Fibroblast of mammary gland (primary cell): ENCODE data around the gene CYP2C18.

ENCODE experiments used
- DNase-seq: peaks from one replicate; pipeline ENCODE4 v3.0.0-alpha.2; 2010; ENCODE audit warnings: low read depth
- H3K4me3 ChIP-seq: 2 replicates; pipeline ENCODE4 v1.5.1; 2011; ENCODE audit warnings: low read depth, mild to moderate bottlenecking, low read length, moderate library complexity; ENCODE audit not compliant: control insufficient read depth
- CTCF ChIP-seq: conservative IDR thresholded peaks from 2 replicates; pipeline ENCODE4 v1.5.1; 2011; ENCODE audit warnings: low read depth, low read length, inconsistent platforms; ENCODE audit not compliant: control insufficient read depth, insufficient read depth

CYP2C18 gene

GRCh38 chr10:94687625-94688248, 4.2 kb downstream of the CYP2C18 start:
- TF ChIP-seq CTCF: no peak

GRCh38 chr10:94706089-94706488, 22.6 kb downstream of the CYP2C18 start:
- H3K4me3 ChIP-seq: no peak overlapping the region
- no peak for TF ChIP-seq CTCF

More at GRCh38 chr10:94687625-94688248, 4.2 kb downstream of the CYP2C18 start:
- no peak overlapping the region for H3K4me3 ChIP-seq
- no peak for DNase-seq

GRCh38 chr10:94710578-94710977, 27.0 kb downstream of the CYP2C18 start:
- H3K4me3 ChIP-seq: no peak overlapping the region
- no peak for TF ChIP-seq CTCF
- DNase-seq: no peak

More at GRCh38 chr10:94706089-94706488, 22.6 kb downstream of the CYP2C18 start:
- no peak for DNase-seq

GRCh38 chr10:94725871-94726270, 42.3 kb downstream of the CYP2C18 start:
- TF ChIP-seq CTCF: no peak
- DNase-seq: peak; percentile 1

GRCh38 chr10:94735197-94735596, 51.7 kb downstream of the CYP2C18 start:
- TF ChIP-seq CTCF: no peak

More at GRCh38 chr10:94725871-94726270, 42.3 kb downstream of the CYP2C18 start:
- no peak overlapping the region for H3K4me3 ChIP-seq

GRCh38 chr10:94738588-94738987, 55.1 kb downstream of the CYP2C18 start:
- no peak for TF ChIP-seq CTCF
- H3K4me3 ChIP-seq: no peak overlapping the region

More at GRCh38 chr10:94735197-94735596, 51.7 kb downstream of the CYP2C18 start:
- H3K4me3 ChIP-seq: no peak overlapping the region
- no peak for DNase-seq

More at GRCh38 chr10:94738588-94738987, 55.1 kb downstream of the CYP2C18 start:
- DNase-seq: no peak
